HG02759 (cell line): Measurements from ENCODE around the gene TRPM1.

ENCODE experiments used
- ATAC-seq: cut with Tn5 transposase; IDR thresholded peaks from one replicate; pipeline ENCODE4 v1.9.1; 2021; ENCODE audit warnings: mild to moderate bottlenecking, moderate library complexity; ENCODE audit not compliant: unreplicated experiment

TRPM1 gene

GRCh38 chr15:31085359-31085758 lies 16.2 kb downstream of the TRPM1 start:
- no peak for ATAC-seq

- ATAC-seq, result no peak
These were observed 17.3 kb downstream of the TRPM1 start for GRCh38 chr15:31084176-31084575.

GRCh38 chr15:31083370-31083780 lies 18.1 kb downstream of the TRPM1 start:
- ATAC-seq, result no peak

GRCh38 chr15:31082771-31083369 lies 18.7 kb downstream of the TRPM1 start:
- no peak for ATAC-seq

- ATAC-seq, result no peak
These were observed 19.8 kb downstream of the TRPM1 start for GRCh38 chr15:31081588-31082250.

- no peak for ATAC-seq
These were observed 20.5 kb downstream of the TRPM1 start for GRCh38 chr15:31081056-31081455.

- no peak for ATAC-seq
These were observed 20.9 kb downstream of the TRPM1 start for GRCh38 chr15:31080591-31081014.

- no peak for ATAC-seq
These were observed 22.0 kb downstream of the TRPM1 start for GRCh38 chr15:31079519-31079918.

- no peak for ATAC-seq
These were observed 23.1 kb downstream of the TRPM1 start for GRCh38 chr15:31078471-31078870.

- ATAC-seq, result no peak
These were observed 23.6 kb downstream of the TRPM1 start for GRCh38 chr15:31077941-31078340.

GRCh38 chr15:31077181-31077580 lies 24.3 kb downstream of the TRPM1 start:
- ATAC-seq, result no peak

GRCh38 chr15:31074321-31074720 lies 27.2 kb downstream of the TRPM1 start:
- ATAC-seq, result no peak

GRCh38 chr15:31070867-31071266 lies 30.7 kb downstream of the TRPM1 start:
- ATAC-seq, result no peak

GRCh38 chr15:31069360-31070000 lies 32.0 kb downstream of the TRPM1 start:
- ATAC-seq, result no peak

- no peak for ATAC-seq
These were observed 33.5 kb downstream of the TRPM1 start for GRCh38 chr15:31067890-31068603.

GRCh38 chr15:31065824-31066223 lies 35.7 kb downstream of the TRPM1 start:
- no peak for ATAC-seq

- ATAC-seq, result no peak
These were observed 38.6 kb downstream of the TRPM1 start for GRCh38 chr15:31062911-31063310.

- ATAC-seq, result peak; percentile 50
These were observed 39.1 kb downstream of the TRPM1 start for GRCh38 chr15:31062310-31062847.

GRCh38 chr15:31060429-31061140 lies 40.9 kb downstream of the TRPM1 start:
- no peak for ATAC-seq

GRCh38 chr15:31058236-31058962 lies 43.1 kb downstream of the TRPM1 start:
- ATAC-seq, result no peak
